ENCODE measurements around the gene ADAMTSL5.
"Not testable (repeated sequence)": the region's sequence is repeated elsewhere in the genome, so short reads cannot be mapped to it uniquely, and the experiment has no call there.

The ADAMTSL5 gene

DNA sequence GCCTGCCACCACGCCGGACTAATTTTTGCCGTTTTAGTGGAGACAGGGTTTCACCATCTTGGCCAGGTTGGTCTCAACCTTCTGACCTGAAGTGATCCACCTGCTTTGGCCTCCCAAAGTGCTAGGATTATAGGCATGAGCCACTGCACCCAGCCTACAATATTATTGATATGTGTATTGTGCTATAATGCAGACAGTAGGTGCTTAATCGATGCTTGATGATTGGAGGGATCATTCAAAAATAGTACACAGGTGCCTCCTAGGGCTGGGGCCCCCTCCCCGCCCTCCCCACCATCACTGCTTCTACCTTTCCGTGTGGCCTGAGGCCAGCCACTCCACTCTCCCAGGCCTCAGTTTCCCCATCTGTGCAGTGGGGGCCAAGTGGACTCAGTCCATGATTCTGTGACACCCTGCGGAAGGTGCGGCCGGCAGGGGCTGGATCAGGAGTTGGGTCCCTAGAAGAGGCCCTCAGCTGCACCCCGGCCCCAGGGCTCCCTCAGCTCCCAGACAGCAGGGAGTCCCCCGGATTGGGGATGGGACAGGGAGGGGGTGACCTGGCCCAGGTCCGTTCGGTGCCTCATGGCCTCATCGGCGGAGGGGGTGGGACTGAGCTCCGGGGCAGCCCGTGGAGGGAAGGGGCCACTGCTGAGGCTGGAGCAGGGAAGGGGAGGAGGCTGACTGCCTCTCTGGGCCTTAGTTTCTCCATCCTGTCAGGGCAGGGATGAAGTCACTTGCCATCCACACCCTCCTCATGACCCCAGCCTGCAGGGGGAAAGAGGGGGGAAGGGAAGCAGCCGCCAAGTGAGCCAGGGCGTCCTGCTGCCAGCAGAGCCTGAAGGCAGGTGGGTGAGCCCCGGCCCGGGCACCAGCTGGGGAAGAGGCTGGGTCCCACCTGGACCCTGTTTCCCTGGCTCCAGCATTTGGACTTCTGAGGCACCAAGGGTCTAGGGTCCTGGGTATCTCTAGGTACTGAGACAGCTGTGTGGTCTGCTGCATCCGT lies 1.2 kb downstream of the ADAMTSL5 start:
- DNase-seq, result no peak

- DNase-seq, result no peak
Measured at GRCh38 chr19:1510807-1511206, 2.0 kb downstream of the ADAMTSL5 start.

DNA sequence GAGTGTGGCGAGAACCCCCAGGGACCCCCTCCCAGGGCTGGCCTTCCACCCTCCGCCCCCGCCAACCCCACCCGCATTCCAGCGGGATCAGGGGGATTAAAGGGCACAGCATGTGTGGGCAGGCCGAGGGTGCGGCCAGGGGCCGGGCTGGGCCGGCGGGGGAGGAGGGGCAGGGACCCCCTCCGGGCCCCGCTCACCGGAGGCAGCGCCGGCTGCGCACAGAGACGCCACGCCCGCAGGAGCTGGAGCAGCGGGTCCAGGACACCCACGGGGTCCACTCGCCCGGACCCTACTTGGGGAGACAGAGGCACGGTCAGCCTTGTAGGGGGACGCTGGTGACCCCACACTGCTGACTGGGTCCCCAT lies 2.4 kb downstream of the ADAMTSL5 start:
- no peak for DNase-seq

GRCh38 chr19:1509602-1510441 lies 3.0 kb downstream of the ADAMTSL5 start:
- DNase-seq, result no peak

DNA sequence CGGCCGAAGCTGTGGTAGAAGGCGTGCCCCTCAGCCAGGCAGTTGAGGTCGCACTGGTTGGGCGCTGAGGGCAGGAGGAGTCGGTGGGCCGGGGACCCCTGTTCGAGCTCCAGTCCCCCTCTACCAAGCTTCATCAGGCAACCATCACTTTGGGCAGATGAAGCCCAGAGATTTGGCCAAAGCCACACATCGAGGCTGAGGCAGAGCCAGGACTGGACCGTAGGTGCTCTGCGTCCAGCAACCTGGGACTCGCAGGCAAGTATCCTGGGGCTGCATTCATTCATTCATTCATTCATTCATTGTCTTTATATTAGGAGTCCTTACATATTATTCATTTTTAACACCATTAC lies 4.3 kb downstream of the ADAMTSL5 start:
- no peak for DNase-seq

GRCh38 chr19:1507763-1508506 lies 4.9 kb downstream of the ADAMTSL5 start:
- DNase-seq, result peak; percentile 57 to 58

DNA sequence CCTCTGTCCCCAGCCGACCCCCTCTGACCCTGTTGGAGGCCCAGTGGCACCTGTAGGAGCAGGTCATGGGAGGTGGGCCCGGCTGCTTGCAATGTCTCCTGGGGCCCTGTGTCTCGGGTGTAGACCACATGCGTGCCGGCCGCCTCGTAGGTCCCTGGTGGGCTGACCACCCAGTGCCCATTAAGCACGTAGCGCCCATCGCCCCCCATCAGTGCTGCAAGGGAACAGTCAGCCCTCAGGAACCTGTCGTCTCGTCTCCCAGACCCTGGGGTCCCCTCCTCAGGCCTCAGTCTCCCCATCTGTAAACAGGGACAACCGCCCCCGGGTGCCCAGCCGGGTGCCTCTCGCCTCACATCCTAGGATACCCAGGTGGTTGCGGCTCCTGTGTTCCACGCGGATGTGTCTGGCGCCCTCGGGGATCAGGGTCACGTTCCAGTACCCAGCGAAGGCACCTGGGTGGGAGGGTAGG lies 5.6 kb downstream of the ADAMTSL5 start:
- DNase-seq, result no peak

DNA sequence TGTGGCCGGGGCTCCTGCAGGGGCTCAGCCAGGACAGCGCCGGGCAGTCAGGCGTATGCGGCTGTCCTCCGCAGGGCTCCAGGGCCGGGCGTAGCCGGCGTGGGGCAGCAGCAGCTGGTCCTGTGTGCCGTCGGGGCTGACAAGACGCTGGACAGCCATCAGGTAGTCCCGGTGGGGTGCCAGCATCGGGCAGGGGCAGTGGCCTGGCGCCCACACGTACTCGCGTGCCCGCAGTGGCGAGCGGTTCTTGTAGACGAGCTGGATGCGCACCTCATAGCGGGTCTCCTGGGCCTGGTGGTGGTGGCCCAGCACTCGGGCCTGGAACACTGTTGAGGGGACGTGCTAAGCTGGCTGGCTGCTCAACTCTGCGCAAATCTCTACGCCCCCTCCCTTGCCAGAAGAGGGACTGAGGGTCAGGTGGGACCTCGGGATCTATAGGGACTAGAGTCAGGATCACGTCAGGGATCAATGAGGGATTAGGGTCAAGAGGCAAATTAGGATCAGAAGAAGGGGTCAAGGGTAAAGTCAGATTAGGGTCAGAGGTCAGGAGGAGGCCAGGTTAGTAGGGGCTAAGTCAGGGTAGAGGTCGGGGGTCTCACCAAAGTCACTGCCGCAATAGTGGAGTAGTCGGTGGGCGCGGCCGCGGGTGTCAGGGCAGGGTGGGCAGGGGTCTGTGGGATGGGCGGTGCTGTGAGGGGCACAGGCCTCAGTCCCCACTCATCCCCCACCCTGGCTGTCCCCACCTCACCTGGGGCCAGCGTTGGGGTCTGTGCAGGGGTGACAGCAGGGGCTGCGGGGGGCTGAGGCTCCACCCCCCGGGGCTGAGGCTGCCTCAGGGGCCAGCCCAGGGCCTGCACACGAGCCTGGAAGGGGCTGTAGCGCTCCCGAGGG lies 6.6 kb downstream of the ADAMTSL5 start:
- no peak for DNase-seq

DNA sequence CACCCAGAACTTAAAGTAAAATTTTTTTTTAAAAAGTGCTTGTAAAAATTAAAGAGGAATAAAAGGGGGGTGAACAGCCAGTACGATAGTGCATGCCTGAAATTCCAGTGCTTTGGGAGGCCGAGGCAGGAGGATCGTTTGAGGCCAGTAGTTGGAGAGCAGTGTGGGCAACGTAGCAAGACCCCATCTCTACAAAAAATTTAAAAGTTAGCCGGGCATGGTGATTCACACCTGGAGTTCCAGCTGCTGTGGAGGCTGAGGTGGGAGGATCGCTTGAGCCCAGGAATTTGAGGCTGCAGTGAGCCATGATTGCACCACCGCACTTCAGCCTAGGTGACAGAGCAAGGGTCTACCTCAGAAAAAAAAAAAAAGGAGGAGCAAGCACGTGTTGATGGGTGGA lies 7.8 kb downstream of the ADAMTSL5 start:
- no peak for DNase-seq

- no peak for DNase-seq
Measured at GRCh38 chr19:1503925-1504773, 8.7 kb downstream of the ADAMTSL5 start.

DNA sequence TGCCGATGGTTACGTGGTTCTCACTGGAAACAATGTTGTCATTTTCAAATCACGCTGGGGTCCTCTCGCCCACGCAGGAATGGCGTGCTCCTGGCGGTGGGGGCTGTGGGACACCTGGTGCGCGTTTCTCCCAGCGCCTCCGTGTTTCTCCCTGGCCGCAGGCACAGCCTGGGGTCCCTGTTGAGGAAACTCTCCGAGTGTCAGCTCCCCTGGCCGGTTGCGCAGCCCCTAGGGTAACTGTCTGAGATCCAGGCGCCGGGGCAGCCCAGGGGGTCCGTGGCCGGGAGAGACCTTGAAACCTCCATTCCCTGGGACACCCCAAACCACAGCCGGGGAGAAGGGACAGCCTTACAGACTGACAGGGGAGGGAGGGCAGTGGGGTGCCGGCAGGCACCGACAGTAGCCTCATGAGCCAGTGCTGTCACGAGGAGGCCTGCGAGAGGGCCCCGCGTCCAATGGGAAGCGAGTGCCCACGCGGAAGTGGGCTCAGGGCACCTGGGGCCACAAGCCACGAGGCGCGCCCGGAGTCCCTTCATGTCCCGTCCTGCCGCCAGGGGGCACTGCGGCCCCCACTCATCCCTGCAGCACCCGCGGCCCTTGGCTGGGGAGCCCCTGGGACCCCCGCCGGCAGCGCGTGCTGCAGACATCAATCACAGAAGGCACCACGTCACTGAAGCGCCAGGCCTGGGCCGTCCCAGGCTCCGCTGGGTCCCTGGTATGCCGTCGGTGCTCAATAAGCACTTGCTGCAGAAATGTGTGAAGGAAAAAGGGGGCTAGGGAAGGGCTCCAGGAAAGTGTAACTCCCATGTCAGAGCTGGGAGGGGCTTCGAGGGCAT lies 9.5 kb downstream of the ADAMTSL5 start:
- peak; percentile 17 to 31 for DNase-seq

GRCh38 chr19:1502433-1503088 lies 10.3 kb downstream of the ADAMTSL5 start:
- DNase-seq, result no peak

DNA sequence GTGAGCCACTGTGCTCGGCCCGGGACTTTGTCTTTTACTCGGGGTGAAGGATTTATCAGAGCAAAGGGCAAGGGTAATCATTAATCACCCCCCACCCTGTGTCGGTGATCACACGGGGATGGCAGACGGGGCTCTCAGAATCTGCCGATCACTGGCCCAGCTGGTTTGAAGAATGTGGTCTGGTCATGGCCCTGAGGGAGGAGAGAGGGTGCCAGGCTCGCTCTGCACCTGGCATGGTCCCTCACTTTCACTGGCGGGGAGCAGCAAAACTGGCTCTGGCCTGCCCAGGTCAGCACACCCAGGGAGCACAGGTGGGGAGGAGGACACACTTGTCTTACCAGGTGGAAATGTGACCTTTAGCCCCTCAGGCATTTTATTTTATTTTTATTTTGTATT lies 11.6 kb downstream of the ADAMTSL5 start:
- no peak for DNase-seq

DNA sequence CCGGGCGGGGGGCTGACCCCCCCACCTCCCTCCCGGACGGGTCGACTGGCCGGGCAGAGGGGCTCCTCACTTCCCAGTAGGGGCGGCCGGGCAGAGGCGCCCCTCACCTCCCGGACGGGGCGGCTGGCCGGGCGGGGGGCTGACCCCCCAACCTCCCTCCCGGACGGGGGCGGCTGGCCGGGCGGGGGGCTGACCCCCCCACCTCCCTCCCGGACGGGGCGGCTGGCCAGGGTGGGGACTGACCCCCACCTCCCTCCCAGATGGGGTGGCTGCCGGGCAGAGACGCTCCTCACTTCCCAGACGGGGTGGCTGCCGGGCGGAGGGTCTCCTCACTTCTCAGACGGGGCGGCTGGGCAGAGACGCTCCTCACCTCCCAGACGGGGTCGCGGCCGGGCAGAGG lies 13.6 kb downstream of the ADAMTSL5 start:
- DNase-seq, result not testable (repeated sequence)

DNA sequence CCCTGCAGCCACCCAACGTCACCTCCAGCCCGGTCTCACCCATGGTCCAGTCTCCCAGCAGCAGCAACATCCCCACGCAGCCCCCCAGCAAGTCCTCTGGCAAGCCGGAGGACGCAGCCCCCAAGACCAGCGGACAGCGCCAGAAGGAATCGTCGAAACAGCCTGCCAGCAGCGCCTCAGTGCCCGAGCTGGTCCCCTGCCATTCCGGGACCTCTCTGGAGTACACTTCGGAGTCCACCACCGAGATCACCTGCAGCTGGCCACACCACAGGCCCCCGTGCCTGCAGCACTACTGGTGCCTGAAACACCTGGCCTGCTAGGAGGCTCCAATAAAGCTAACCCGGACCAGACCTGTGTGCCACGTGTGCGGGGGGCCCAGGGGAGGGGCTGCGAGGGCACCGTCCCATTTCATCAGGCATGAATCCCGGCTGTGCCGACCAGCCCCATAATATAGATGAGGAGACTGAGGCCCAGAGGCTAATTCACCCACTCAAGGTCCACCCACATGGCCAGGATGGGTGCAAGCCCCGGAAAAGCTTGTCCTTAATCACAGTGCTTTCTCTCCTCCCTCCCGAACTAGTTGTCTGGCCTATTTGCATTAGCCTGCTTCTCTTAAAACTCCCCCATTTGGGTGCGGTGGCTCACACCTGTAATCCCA lies 15.1 kb downstream of the ADAMTSL5 start:
- DNase-seq, result no peak

DNA sequence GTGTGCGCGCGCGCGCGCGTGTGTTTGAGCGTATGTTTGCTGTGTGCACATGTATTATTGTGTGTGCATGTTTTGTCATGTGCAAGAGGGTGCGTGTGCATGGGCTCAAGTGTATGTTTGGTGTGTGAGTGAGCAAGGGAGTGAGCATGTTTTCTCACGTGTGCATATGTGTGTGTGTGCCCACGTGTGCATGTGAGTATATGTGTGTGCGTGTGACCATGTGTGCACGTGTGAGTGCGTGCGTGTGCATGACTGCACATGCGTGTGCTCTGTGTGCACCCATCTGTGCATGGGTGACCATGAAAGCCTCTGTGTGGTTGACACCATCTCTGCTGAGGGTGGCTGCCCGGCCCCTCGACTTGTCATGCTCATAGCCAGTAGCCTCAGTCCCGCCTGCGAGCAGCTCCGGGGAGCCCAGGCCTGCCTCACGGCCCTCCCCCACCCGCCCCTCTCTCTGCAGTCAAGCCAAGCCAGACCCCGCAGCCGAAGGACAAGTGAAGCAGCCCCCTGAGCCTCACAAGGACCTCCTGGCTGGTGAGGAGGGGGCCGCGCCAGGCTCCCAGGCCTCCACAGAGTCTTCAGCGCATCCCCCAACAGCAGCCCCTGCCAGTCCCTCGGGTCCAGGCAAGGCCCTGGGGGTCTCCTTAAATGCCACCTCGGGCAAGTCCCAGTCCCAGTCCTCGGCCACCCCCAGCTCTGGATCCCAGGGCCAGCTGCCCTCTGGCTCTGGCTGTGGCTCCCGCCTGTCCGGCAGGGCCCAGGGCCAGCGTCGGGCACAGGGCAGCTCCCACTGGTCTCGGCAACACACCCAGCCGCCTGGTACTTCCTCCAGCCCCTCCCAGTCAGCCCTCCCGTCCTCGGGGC lies 15.9 kb downstream of the ADAMTSL5 start:
- DNase-seq, result no peak

- DNase-seq, result no peak
Measured at GRCh38 chr19:1495799-1496713, 16.8 kb downstream of the ADAMTSL5 start.

Data from AML-193 (cell line).